ENCODE results near the gene TMEM254.

GRCh38 chr10:80078448-80079311 lies at the start of gene TMEM254:
- TF ChIP-seq, protein P1, sequence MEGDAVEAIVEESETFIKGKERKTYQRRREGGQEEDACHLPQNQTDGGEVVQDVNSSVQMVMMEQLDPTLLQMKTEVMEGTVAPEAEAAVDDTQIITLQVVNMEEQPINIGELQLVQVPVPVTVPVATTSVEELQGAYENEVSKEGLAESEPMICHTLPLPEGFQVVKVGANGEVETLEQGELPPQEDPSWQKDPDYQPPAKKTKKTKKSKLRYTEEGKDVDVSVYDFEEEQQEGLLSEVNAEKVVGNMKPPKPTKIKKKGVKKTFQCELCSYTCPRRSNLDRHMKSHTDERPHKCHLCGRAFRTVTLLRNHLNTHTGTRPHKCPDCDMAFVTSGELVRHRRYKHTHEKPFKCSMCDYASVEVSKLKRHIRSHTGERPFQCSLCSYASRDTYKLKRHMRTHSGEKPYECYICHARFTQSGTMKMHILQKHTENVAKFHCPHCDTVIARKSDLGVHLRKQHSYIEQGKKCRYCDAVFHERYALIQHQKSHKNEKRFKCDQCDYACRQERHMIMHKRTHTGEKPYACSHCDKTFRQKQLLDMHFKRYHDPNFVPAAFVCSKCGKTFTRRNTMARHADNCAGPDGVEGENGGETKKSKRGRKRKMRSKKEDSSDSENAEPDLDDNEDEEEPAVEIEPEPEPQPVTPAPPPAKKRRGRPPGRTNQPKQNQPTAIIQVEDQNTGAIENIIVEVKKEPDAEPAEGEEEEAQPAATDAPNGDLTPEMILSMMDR (conservative IDR thresholded peaks at IDR 0.05 in 1 of 2, IDR thresholded peaks at IDR 0.05 in 1 of 2; ENCODE audit: low read depth in 1 of 2, low read length in 2 of 2) = no peak
- TF ChIP-seq EZH2 (IDR thresholded peaks at IDR 0.05; ENCODE audit: low read length, missing control alignments) = no peak
